GM12864 (cell line): Measurements from ENCODE around the gene EVI5.
"Not testable (repeated sequence)": the region's sequence is repeated elsewhere in the genome, so short reads cannot be mapped to it uniquely, and the experiment has no call there.

ENCODE experiments used
- DNase-seq: peaks from one replicate; pipeline ENCODE4 v3.0.0-alpha.2; 2011; ENCODE audit warnings: low read depth
- H3K4me3 ChIP-seq: 2 replicates; pipeline ENCODE4 v1.5.1; 2011; ENCODE audit warnings: mild to moderate bottlenecking, low read depth, low read length, control low read depth
- TF ChIP-seq, protein P1 (sequence below): IDR thresholded peaks from 2 replicates; pipeline ENCODE4 v1.5.1; 2011; ENCODE audit warnings: low read depth, mild to moderate bottlenecking, moderate library complexity, low read length, control low read depth, inconsistent platforms; ENCODE audit errors: missing control alignments

Gene EVI5

DNA sequence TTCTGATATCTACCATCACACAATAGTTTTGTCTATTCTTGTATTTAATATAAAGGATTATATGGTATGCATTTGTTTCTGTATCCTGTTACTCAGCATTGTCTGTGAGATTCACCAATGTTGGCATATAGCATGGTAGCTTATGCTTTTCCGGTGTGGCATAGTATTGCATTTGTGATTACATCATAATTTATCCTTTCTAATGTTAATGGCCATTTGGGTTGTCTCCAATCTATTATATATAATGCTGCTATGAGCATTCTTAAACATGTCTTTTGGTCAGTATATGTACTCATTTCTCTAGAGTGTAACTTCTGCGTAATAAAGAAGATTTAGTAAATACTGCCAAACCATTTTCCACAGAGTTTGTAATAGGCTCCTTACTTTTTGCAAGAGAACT, 257.2 kb downstream of the EVI5 start:
- TF ChIP-seq, protein P1, sequence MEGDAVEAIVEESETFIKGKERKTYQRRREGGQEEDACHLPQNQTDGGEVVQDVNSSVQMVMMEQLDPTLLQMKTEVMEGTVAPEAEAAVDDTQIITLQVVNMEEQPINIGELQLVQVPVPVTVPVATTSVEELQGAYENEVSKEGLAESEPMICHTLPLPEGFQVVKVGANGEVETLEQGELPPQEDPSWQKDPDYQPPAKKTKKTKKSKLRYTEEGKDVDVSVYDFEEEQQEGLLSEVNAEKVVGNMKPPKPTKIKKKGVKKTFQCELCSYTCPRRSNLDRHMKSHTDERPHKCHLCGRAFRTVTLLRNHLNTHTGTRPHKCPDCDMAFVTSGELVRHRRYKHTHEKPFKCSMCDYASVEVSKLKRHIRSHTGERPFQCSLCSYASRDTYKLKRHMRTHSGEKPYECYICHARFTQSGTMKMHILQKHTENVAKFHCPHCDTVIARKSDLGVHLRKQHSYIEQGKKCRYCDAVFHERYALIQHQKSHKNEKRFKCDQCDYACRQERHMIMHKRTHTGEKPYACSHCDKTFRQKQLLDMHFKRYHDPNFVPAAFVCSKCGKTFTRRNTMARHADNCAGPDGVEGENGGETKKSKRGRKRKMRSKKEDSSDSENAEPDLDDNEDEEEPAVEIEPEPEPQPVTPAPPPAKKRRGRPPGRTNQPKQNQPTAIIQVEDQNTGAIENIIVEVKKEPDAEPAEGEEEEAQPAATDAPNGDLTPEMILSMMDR, result no peak
- no peak overlapping the region for H3K4me3 ChIP-seq
- no peak for DNase-seq

GRCh38 chr1:92524944-92525590, 259.8 kb downstream of the EVI5 start:
- not testable (repeated sequence) for DNase-seq, H3K4me3 ChIP-seq

DNA sequence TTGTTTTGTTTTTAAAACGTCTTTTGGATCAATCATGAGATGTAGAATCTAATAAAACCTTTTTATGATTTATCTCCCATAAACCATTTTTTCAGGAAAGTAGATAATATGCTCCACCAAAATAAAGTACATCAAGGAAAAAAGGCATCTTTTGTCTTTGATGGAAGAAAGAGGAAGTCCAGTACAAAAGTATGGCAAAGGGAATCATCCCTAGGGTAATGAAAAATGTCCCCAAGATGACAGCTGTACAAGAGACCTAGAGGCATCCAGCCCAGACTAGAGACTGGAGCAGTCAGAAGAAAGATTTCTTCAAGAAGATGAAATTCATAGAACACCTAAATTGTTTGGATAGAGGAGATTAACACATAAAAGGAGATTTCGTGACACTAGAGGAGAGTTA, 265.9 kb downstream of the EVI5 start:
- TF ChIP-seq, protein P1, result no peak
- no peak overlapping the region for H3K4me3 ChIP-seq
- no peak for DNase-seq

- no peak for DNase-seq
- TF ChIP-seq, protein P1, result no peak
- no peak overlapping the region for H3K4me3 ChIP-seq
Observed at GRCh38 chr1:92516574-92516973, 268.3 kb downstream of the EVI5 start.

DNA sequence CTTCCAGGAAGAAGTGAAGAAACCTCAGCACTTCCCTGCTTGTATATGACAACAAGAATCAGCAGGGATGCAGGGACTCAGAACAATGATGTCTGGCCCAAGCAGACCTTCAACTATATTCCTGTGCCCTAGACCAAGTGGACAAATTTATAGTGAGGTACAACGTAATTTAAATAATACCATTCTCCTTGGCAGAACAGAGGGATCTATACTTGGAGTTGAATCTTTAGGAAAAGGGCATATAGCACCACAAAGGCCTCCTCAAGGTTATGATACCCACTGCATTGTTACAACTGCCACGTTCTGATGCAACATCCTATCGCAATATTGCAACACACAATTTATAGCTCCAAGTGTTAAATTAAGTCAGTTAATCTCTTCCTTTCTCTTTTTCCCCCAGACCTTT, 269.1 kb downstream of the EVI5 start:
- no peak for DNase-seq
- TF ChIP-seq, protein P1, result no peak

GRCh38 chr1:92511541-92511940, 273.4 kb downstream of the EVI5 start:
- no peak for DNase-seq
- TF ChIP-seq, protein P1, result no peak
- no peak overlapping the region for H3K4me3 ChIP-seq

More for the DNA sequence above, 269.1 kb downstream of the EVI5 start:
- H3K4me3 ChIP-seq, result no peak overlapping the region

GRCh38 chr1:92509619-92510018, 275.3 kb downstream of the EVI5 start:
- TF ChIP-seq, protein P1, result no peak
- no peak for DNase-seq
- H3K4me3 ChIP-seq, result no peak overlapping the region
